BJ (cell line): ENCODE results near the gene BRI3. TPM values are rescaled to one million over a fixed set of nuclear protein-coding genes. Genes with fewer than 3 reads are reported as not detected.

ENCODE experiments used
- CTCF ChIA-PET: fragments of 350-600 bp; formaldehyde crosslinking; extraction: SDS; loops from one replicate; lab custom pipeline; 2021; ENCODE audit warnings: antibody characterized with exemption, inconsistent platforms; lab: Yijun Ruan, JAX
- POLR2A ChIA-PET: fragments of 300-600 bp; sonication (Branson Sonifier 250); formaldehyde crosslinking; extraction: SDS; loops from one replicate; lab custom pipeline; 2021; ENCODE audit warnings: antibody characterized with exemption; lab: Charles Lee
- DNase-seq: peaks from one replicate; pipeline ENCODE4 v3.0.0-alpha.2; 2011; ENCODE audit warnings: low read depth
- H3K27me3 ChIP-seq: 2 replicates; pipeline ENCODE4 v1.6.0; 2011; ENCODE audit warnings: low read length; ENCODE audit not compliant: control insufficient read depth, insufficient read depth
- H3K36me3 ChIP-seq: 2 replicates; pipeline ENCODE4 v1.5.1; 2011; ENCODE audit warnings: low read length; ENCODE audit not compliant: control insufficient read depth, insufficient read depth
- H3K4me3 ChIP-seq: 2 replicates; pipeline ENCODE4 v1.5.1; 2011; ENCODE audit warnings: low read depth, mild to moderate bottlenecking, control low read depth, low read length
- CTCF ChIP-seq: IDR thresholded peaks from 2 replicates; pipeline ENCODE4 v1.5.1; 2011; ENCODE audit warnings: low read depth, mild to moderate bottlenecking, control low read depth, inconsistent platforms, low read length, moderate library complexity; ENCODE audit not compliant: insufficient read depth
- polyA plus RNA-seq: library from polyadenylated mRNA; depleted of rRNA; stranded (reverse); fragments of >200 nt; gene quantifications from 2 replicates; pipeline ENCODE4 v1.2.3, GENCODE V29; 2011

The BRI3 gene
- polyA plus RNA-seq, 1 experiment, result 163 TPM

GRCh38 chr7:98296833-98297232 lies 15.3 kb downstream of the BRI3 start:
- H3K27me3 ChIP-seq, result no peaks in the 10 kb centered on the region
- no peak overlapping the region for H3K4me3 ChIP-seq
- H3K36me3 ChIP-seq, result peaks cover 22% of the 10 kb centered on the region
- POLR2A ChIA-PET, result no interaction called here
- DNase-seq, result no peak
- TF ChIP-seq CTCF, result no peak
- CTCF ChIA-PET, result interaction anchor here (1.7 kb wide), 1 partner anchor 106 kb away, joined by 9 read pairs; the partner anchor contains the start of gene BAIAP2L1

- Histone ChIP-seq H3K27me3 (no peaks in the 10 kb centered on the region), H3K4me3 (no peak overlapping the region), H3K36me3 (peaks cover 17% of the 10 kb centered on the region)
- TF ChIP-seq CTCF, result no peak
- ChIA-PET POLR2A (no interaction called here), CTCF (interaction anchor here (0.6 to 1.8 kb wide), 3 partner anchors 98 to 112 kb away, joined by 3 to 9 read pairs (median 4); partner anchors contain the start of gene BAIAP2L1)
- DNase-seq, result no peak
These were observed 16.3 kb downstream of the BRI3 start for GRCh38 chr7:98297626-98298286.

GRCh38 chr7:98300595-98301372 lies 19.3 kb downstream of the BRI3 start:
- DNase-seq, result no peak
- Histone ChIP-seq H3K27me3 (no peaks in the 10 kb centered on the region), H3K4me3 (no peak overlapping the region), H3K36me3 (peaks cover 10% of the 10 kb centered on the region)
- no peak for TF ChIP-seq CTCF
- ChIA-PET CTCF (interaction anchor here (0.6 to 1.9 kb wide), 4 partner anchors 25 to 280 kb away, joined by 3 to 6 read pairs (median 4); partner anchors contain the start of gene BAIAP2L1), POLR2A (no interaction called here)

- DNase-seq, result no peak
- no peak overlapping the region for H3K4me3 ChIP-seq
- CTCF ChIA-PET, result interaction anchor here (1.0 to 1.9 kb wide), 2 partner anchors 24 to 100 kb away, joined by 3 to 6 read pairs; no protein-coding TSS in a partner anchor
- no peaks in the 10 kb centered on the region for H3K27me3 ChIP-seq
- POLR2A ChIA-PET, result no interaction called here
- TF ChIP-seq CTCF, result no peak
- peaks cover 10% of the 10 kb centered on the region for H3K36me3 ChIP-seq
These were observed 20.4 kb downstream of the BRI3 start for GRCh38 chr7:98301693-98302470.
